ENCODE measurements around the gene SRD5A1.

GRCh38 chr5:6601271-6601670 lies 32.0 kb upstream of the SRD5A1 start:
- TF ChIP-seq POLR2AphosphoS5 (IDR thresholded peaks at IDR 0.05; ENCODE audit: borderline replicate concordance, low read depth, low read length) (no peak), EZH2 (IDR thresholded peaks at IDR 0.05) (no peak)

Data from SK-N-MC (cell line).